Coronary artery (tissue), 2 donors: Measurements from ENCODE around the gene TMEM80.

Source experiments
- DNase-seq: peaks from one replicate; pipeline ENCODE4 v3.0.0-alpha.2; 2017; ENCODE audit warnings: low spot score
- H3K27ac ChIP-seq, 2 donors: fragments of 200-600 bp; sonication (generic); one replicate each; pipeline ENCODE4 v1.5.1; 2016 to 2019
- H3K4me3 ChIP-seq: fragments of 200-600 bp; sonication (generic); 2 replicates; pipeline ENCODE4 v1.5.1; 2016; ENCODE audit warnings: mild to moderate bottlenecking, moderate library complexity
- CTCF ChIP-seq: fragments of 200-600 bp; sonication (generic); IDR thresholded peaks from one replicate; pipeline ENCODE4 v1.5.1; 2019; ENCODE audit warnings: antibody characterized with exemption

Gene TMEM80

GRCh38 chr11:656426-656825, 39.2 kb upstream of the TMEM80 start:
- H3K27ac ChIP-seq, result no peak overlapping the region
- no peak for DNase-seq
- H3K4me3 ChIP-seq, result no peak overlapping the region
- no peak for TF ChIP-seq CTCF

- H3K4me3 ChIP-seq, result no peak overlapping the region
- TF ChIP-seq CTCF, result no peak
- H3K27ac ChIP-seq, result no peak overlapping the region
- no peak for DNase-seq
These were observed 38.8 kb upstream of the TMEM80 start for GRCh38 chr11:656866-657265.

GRCh38 chr11:657691-658126, 37.9 kb upstream of the TMEM80 start:
- H3K27ac ChIP-seq, result no peak overlapping the region
- no peak for DNase-seq
- H3K4me3 ChIP-seq, result no peak overlapping the region
- no peak for TF ChIP-seq CTCF

- TF ChIP-seq CTCF, result no peak
- H3K27ac ChIP-seq, result no peak overlapping the region
- H3K4me3 ChIP-seq, result no peak overlapping the region
- DNase-seq, result no peak
These were observed 36.0 kb upstream of the TMEM80 start for GRCh38 chr11:659532-660085.

GRCh38 chr11:660281-660680, 35.3 kb upstream of the TMEM80 start:
- TF ChIP-seq CTCF, result no peak
- H3K27ac ChIP-seq, result no peak overlapping the region
- no peak overlapping the region for H3K4me3 ChIP-seq
- DNase-seq, result no peak

- no peak for TF ChIP-seq CTCF
- H3K27ac ChIP-seq, result no peak overlapping the region
- DNase-seq, result no peak
- H3K4me3 ChIP-seq, result no peak overlapping the region
These were observed 34.8 kb upstream of the TMEM80 start for GRCh38 chr11:660681-661444.

GRCh38 chr11:662689-663274, 32.8 kb upstream of the TMEM80 start:
- Histone ChIP-seq H3K27ac (no peak overlapping the region), H3K4me3 (no peak overlapping the region)
- no peak for DNase-seq
- peak; percentile 64 for TF ChIP-seq CTCF
